Astrocyte of the cerebellum (primary cell): ENCODE results near the gene TMEM263.

Experiments used
- DNase-seq: peaks from one replicate; pipeline ENCODE4 v3.0.0-alpha.2; 2011; ENCODE audit warnings: low read depth
- H3K4me3 ChIP-seq: 2 replicates; pipeline ENCODE4 v1.5.1; 2011; ENCODE audit warnings: mild to moderate bottlenecking, low read depth, low read length, moderate library complexity
- in situ Hi-C: cut with HindIII; loops from 2 replicates; pipeline ENCODE4 v1.10.0; 2017; ENCODE audit warnings: low sequenced_read_pairs
- TF ChIP-seq, protein P1 (sequence below): IDR thresholded peaks from 2 replicates; pipeline ENCODE4 v1.5.1; 2012; ENCODE audit warnings: low read length, low read depth, moderate library complexity, mild to moderate bottlenecking; ENCODE audit errors: missing control alignments

Gene TMEM263

DNA sequence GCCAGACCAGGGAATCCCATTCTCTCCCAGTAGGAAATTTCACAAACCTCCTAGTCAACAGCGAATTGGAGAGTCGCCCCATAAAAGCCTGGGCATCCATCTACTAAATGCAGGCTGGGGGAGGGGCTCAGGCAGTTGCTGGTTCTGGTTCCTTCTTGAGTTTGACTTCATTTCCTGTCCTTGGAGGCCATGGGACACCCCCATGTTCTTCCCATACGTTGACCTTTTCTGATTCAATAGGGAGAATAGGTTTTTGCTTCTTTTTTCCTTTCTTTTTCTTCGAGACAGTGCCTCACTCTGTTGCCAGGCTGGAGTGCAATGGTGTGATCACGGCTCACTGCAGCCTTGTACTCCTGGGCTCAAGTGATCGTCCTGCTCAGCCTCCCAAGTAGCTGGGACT, 44.1 kb upstream of the TMEM263 start:
- no peak for DNase-seq
- in situ Hi-C loops: no loop called here
- no peak overlapping the region for H3K4me3 ChIP-seq
- TF ChIP-seq, protein P1, sequence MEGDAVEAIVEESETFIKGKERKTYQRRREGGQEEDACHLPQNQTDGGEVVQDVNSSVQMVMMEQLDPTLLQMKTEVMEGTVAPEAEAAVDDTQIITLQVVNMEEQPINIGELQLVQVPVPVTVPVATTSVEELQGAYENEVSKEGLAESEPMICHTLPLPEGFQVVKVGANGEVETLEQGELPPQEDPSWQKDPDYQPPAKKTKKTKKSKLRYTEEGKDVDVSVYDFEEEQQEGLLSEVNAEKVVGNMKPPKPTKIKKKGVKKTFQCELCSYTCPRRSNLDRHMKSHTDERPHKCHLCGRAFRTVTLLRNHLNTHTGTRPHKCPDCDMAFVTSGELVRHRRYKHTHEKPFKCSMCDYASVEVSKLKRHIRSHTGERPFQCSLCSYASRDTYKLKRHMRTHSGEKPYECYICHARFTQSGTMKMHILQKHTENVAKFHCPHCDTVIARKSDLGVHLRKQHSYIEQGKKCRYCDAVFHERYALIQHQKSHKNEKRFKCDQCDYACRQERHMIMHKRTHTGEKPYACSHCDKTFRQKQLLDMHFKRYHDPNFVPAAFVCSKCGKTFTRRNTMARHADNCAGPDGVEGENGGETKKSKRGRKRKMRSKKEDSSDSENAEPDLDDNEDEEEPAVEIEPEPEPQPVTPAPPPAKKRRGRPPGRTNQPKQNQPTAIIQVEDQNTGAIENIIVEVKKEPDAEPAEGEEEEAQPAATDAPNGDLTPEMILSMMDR: no peak

DNA sequence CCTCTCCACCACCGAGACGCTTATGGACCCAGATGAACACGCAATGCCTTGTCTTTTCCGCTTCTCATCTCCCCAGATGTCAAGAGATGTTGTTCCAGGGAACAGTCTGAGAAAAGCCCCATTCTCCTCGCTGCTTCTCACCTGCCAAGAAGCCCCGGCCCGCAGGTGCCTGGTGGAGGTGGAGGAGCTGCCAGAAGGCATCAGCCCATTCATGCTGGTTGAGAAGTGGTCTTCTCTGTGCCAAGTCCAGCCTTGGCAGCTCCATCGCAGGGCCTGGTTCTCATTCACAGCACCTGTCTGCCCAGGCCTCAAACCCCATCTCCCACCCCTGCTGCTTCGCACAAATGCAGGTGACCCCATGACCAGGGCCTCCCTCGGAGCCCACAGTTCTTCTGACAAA, 42.3 kb upstream of the TMEM263 start:
- no peak for DNase-seq
- no peak overlapping the region for H3K4me3 ChIP-seq
- TF ChIP-seq, protein P1: no peak
- in situ Hi-C loops: no loop called here

DNA sequence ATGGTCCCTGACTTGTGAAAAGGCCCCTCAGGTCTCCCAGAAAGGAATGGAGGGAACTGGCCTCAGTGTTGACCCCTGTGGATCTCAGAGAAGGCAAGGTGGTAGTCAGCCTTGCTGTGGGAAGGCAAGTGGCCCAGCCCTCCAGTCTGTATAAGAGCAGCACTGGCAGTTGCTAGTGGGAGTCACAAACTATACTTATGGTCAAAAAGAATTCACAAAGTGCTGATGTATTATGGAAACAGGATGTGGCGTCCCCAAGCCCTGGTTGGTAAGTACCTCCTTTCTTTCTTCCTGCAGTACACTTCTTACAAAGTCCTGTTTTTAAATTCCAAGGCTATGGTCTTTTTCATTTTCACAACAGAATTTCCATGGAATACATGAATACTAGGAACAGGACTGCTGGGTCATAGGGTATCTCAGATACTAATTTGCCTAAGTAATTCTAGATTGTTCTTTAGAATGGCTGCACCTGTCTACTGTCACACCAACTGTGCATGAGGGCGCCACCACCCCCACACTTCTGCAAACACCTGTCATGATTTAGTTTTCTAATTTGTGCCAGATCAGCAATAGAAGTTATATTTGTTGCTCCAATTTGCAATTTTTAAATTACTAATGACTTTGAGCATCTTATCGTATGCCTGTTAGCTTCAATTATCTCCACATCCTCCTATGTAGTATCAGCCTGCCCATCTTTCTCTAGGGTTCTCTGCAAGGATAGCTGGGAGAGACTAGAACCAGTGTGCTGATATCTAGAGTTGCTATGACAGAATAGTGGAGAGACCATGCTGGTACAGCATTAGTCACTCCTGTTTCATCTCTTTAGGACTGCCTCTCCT, 40.7 kb upstream of the TMEM263 start:
- H3K4me3 ChIP-seq: no peak overlapping the region
- TF ChIP-seq, protein P1: no peak
- DNase-seq: no peak
- in situ Hi-C loops: no loop called here

DNA sequence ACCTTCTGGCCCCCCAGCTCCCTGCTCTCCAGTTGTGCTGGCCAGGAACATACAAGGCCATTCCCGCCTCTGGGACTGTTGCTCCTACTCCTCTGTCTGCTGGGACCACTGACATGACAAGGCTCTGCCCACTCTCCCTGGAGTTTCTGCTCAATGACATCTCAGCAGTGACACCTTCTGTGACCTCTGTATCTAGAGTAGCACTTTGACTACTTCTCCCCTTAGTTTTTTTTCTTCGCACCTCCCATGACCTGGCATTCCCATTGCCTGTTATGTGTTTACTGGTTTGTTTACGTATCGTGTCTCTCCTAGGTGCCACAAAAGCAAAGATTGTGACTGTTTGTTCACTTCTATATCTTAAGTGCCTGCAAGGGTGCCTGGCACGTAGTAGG, 40.1 kb upstream of the TMEM263 start:
- DNase-seq: no peak
- in situ Hi-C loops: no loop called here
- TF ChIP-seq, protein P1: no peak
- H3K4me3 ChIP-seq: no peak overlapping the region

DNA sequence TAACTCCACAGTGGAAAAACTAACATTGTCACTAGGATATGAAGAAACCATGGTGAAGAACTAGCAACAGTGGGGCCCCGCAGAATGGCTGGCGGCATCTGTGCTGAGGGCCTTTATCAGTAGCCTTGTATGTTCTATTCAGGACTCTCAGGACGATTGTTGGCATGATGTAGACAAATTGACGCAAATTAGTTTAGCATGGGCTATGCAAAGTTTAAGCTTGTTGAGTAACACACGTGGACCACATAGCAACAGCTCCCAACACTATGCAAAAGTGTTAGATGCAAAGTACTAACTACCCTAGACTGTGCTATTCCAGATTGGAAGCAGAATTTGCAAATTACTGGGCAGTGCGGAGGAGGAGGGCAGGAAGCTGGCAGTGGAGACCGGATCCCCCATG, 38.2 kb upstream of the TMEM263 start:
- in situ Hi-C loops: no loop called here
- TF ChIP-seq, protein P1: no peak
- H3K4me3 ChIP-seq: no peak overlapping the region
- DNase-seq: no peak

DNA sequence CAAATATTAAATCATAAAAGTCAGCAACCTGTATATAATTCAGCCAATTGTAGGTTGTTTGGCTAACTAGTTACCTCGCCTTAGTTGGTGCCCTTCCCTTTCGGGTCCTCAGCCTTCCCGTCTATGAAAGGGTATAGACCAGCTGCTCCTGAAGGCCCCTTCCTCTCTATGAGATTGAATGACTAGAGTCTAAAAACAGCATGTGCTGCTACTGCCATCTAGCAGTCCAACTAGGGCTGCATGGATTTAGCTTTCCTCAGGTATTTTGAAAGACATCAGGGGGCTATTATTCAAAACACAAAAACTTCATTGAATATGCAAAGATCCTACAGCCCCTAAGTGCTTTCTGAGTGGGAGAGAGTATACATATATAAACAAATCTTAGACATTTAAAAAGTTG, 37.0 kb upstream of the TMEM263 start:
- TF ChIP-seq, protein P1: peak; percentile 76
- peak; percentile 12 for DNase-seq
- in situ Hi-C loops: no loop called here
- H3K4me3 ChIP-seq: no peak overlapping the region
